TTC549 (cell line): ENCODE measurements around the gene PIGQ.

ENCODE experiments used
- FAIRE-seq: peaks from 2 replicates; lab custom pipeline; 2012; peaks lifted over from hg19 to GRCh38; lab: Jason Lieb, UNC

PIGQ gene

GRCh38 chr16:568401-569258, 1.1 kb upstream of the PIGQ start:
- no peak for FAIRE-seq

- no peak for FAIRE-seq
Observed at GRCh38 chr16:572865-573650, 3.3 kb downstream of the PIGQ start.

GRCh38 chr16:574021-574760, 4.4 kb downstream of the PIGQ start:
- no peak for FAIRE-seq

GRCh38 chr16:575354-576196, 5.8 kb downstream of the PIGQ start:
- no peak for FAIRE-seq

GRCh38 chr16:576197-576822, 6.5 kb downstream of the PIGQ start:
- FAIRE-seq, result no peak

GRCh38 chr16:576823-577201, 7.0 kb downstream of the PIGQ start:
- no peak for FAIRE-seq

- no peak for FAIRE-seq
Observed at GRCh38 chr16:577796-578195, 8.0 kb downstream of the PIGQ start.

GRCh38 chr16:578232-578869, 8.6 kb downstream of the PIGQ start:
- no peak for FAIRE-seq

GRCh38 chr16:578870-579405, 9.2 kb downstream of the PIGQ start:
- FAIRE-seq, result no peak

- FAIRE-seq, result no peak
Observed at GRCh38 chr16:580141-580945, 10.6 kb downstream of the PIGQ start.

GRCh38 chr16:580946-581498, 11.3 kb downstream of the PIGQ start:
- no peak for FAIRE-seq

GRCh38 chr16:582218-582613, 12.4 kb downstream of the PIGQ start:
- FAIRE-seq, result no peak

GRCh38 chr16:582614-583331, 13.0 kb downstream of the PIGQ start:
- FAIRE-seq, result no peak

- no peak for FAIRE-seq
Observed at GRCh38 chr16:583470-583814, 13.7 kb downstream of the PIGQ start.

GRCh38 chr16:583815-584591, 14.2 kb downstream of the PIGQ start:
- no peak for FAIRE-seq

- FAIRE-seq, result no peak
Observed at GRCh38 chr16:585351-585750, 15.6 kb downstream of the PIGQ start.

- FAIRE-seq, result no peak
Observed at GRCh38 chr16:586047-586644, 16.4 kb downstream of the PIGQ start.
